K562 (cell line): ENCODE measurements around the gene TBC1D5. TPM values are rescaled to one million over a fixed set of nuclear protein-coding genes. Genes with fewer than 3 reads are reported as not detected.

ENCODE experiments used
- ATAC-seq: fragments of 200-7000 bp; cut with Tn5 transposase; 3 replicates; pipeline ENCODE4 v1.9.1; 2020; ENCODE audit warnings: moderate library complexity
- BruUV-seq: library from RNA; stranded (reverse); fragments of 400-500 nt; replicated peaks from 2 replicates; lab custom pipeline; 2021; lab: Mats Ljungman, UMichigan
- CTCF ChIA-PET: fragments of 300-600 bp; formaldehyde crosslinking; extraction: SDS; loops from one replicate; lab custom pipeline; 2021; ENCODE audit warnings: low intra/inter-chr PET ratio; lab: Yijun Ruan, JAX
- POLR2A ChIA-PET: fragments of 300-600, 350-650 bp; sonication (Branson Sonifier 250); formaldehyde crosslinking; extraction: SDS; loops from one replicate; lab custom pipeline; 2021; ENCODE audit warnings: antibody characterized with exemption, inconsistent platforms; lab: Yijun Ruan, JAX
- DNase-seq, 4 experiments: peaks; one replicate each; pipeline versions ENCODE4 v3.0.0 to v3.0.0-alpha.2; 2011 to 2018; ENCODE audit warnings: low spot score in 3 of 4, mixed read lengths in 3 of 4; ENCODE audit errors: extremely low read depth in 1 of 4
- FAIRE-seq: peaks from 2 replicates; lab custom pipeline; 2011; peaks lifted over from hg19 to GRCh38; lab: Jason Lieb, UNC
- H2AFZ ChIP-seq: 2 replicates; pipeline ENCODE4 v1.6.0; 2011; ENCODE audit warnings: low read depth, low read length, control low read depth, inconsistent platforms
- H3K27ac ChIP-seq: fragments of 200-600 bp; 3 replicates; pipeline ENCODE4 v1.8.0; 2011; ENCODE audit warnings: low read depth, mild to moderate bottlenecking, control low read depth, inconsistent platforms, low read length, moderate library complexity, mixed read lengths; ENCODE audit errors: extremely low read depth
- H3K27me3 ChIP-seq, 2 experiments: fragments of 300-600 bp in 1 of 2; 2 replicates in 1 of 2; 3 replicates in 1 of 2; pipeline versions ENCODE4 v1.6.0 to v1.8.0; 2011; ENCODE audit warnings: inconsistent platforms in 2 of 2, low read length in 2 of 2, mild to moderate bottlenecking in 1 of 2, mixed read lengths in 1 of 2, moderate library complexity in 1 of 2; ENCODE audit not compliant: control insufficient read depth in 2 of 2, insufficient read depth in 2 of 2
- H3K36me3 ChIP-seq: fragments of 300-600 bp; 3 replicates; pipeline ENCODE4 v1.8.0; 2011; ENCODE audit warnings: mild to moderate bottlenecking, low read length, inconsistent platforms; ENCODE audit not compliant: control insufficient read depth, insufficient read depth
- H3K4me1 ChIP-seq, 2 experiments: fragments of 200-600 bp in 1 of 2; replicated peaks in 1 of 2; 2 replicates in 1 of 2; 3 replicates in 1 of 2; pipeline versions ENCODE4 v1.5.1 to v1.8.0; 2011; ENCODE audit warnings: inconsistent platforms in 2 of 2, low read length in 2 of 2, mild to moderate bottlenecking in 1 of 2, mixed read lengths in 1 of 2, moderate library complexity in 1 of 2; ENCODE audit not compliant: control insufficient read depth in 2 of 2, insufficient read depth in 2 of 2
- H3K4me2 ChIP-seq: 2 replicates; pipeline ENCODE4 v1.6.1; 2011; ENCODE audit warnings: low read length, control low read depth, inconsistent platforms, mixed read lengths; ENCODE audit not compliant: insufficient read depth
- H3K4me3 ChIP-seq: fragments of 200-600 bp; sonication (generic), shearing (Covaris generic); 2 replicates; pipeline ENCODE4 v1.5.1; 2016; ENCODE audit warnings: control low read depth, inconsistent platforms
- H3K79me2 ChIP-seq: fragments of 200-600 bp; 3 replicates; pipeline ENCODE4 v1.8.0; 2011; ENCODE audit warnings: low read length, inconsistent platforms; ENCODE audit not compliant: control insufficient read depth, insufficient read depth
- H3K9ac ChIP-seq, 2 experiments: 2 replicates each; pipeline versions ENCODE4 v1.6.0 to v1.6.1; 2011; ENCODE audit warnings: low read depth in 2 of 2, low read length in 2 of 2, control low read depth in 1 of 2, inconsistent platforms in 1 of 2, mild to moderate bottlenecking in 1 of 2, mixed read lengths in 1 of 2; ENCODE audit not compliant: insufficient read depth in 1 of 2
- H3K9me1 ChIP-seq: one replicate; pipeline ENCODE4 v1.6.0; 2011; ENCODE audit warnings: inconsistent platforms, mild to moderate bottlenecking, low read length, moderate library complexity; ENCODE audit not compliant: control insufficient read depth, insufficient read depth
- H3K9me3 ChIP-seq: replicated peaks from 2 replicates; pipeline ENCODE4 v1.5.1; 2011; ENCODE audit warnings: low read depth, low read length, inconsistent platforms; ENCODE audit not compliant: control insufficient read depth, insufficient read depth
- H4K20me1 ChIP-seq: replicated peaks from 2 replicates; pipeline ENCODE4 v1.6.1; 2011; ENCODE audit warnings: low read length, inconsistent platforms, mixed read lengths; ENCODE audit not compliant: control insufficient read depth, insufficient read depth
- CC2D1A ChIP-seq: fragments of 450-650 bp; IDR thresholded peaks from 2 replicates; pipeline ENCODE4 v1.6.1; 2017; ENCODE audit warnings: mild to moderate bottlenecking
- CEBPB ChIP-seq: fragments of 450-650 bp; IDR thresholded peaks from 2 replicates; pipeline ENCODE4 v1.6.1; 2016; ENCODE audit warnings: missing genetic modification characterization, missing compliant biosample characterization
- CEBPG ChIP-seq, 3 experiments: fragments of 200-800 bp in 1 of 3; sonication (Bioruptor generic) in 1 of 3; sonication (generic) in 1 of 3; formaldehyde crosslinking in 1 of 3; IDR thresholded peaks in 2 of 3; conservative IDR thresholded peaks in 1 of 3; 2 replicates each; pipeline versions ENCODE4 v1.6.1 to v1.8.0; 2016 to 2022; ENCODE audit warnings: missing compliant biosample characterization in 2 of 3, missing genetic modification characterization in 2 of 3, mild to moderate bottlenecking in 1 of 3, missing genetic modification reagents in 1 of 3
- JUN ChIP-seq, 2 experiments: sonication (generic) in 1 of 2; formaldehyde crosslinking in 1 of 2; IDR thresholded peaks; 2 replicates each; pipeline versions ENCODE4 v1.6.1 to v1.8.0; 2012 to 2022; ENCODE audit warnings: borderline replicate concordance in 2 of 2, mild to moderate bottlenecking in 2 of 2, improper control_type of control experiment in 1 of 2, low read depth in 1 of 2, low read length in 1 of 2, missing genetic modification reagents in 1 of 2
- KDM1A ChIP-seq, 2 experiments: fragments of 450-650 bp; IDR thresholded peaks; 2 replicates each; pipeline ENCODE4 v1.6.1; 2016; ENCODE audit warnings: mild to moderate bottlenecking in 2 of 2
- MBD1 ChIP-seq: fragments of 250-450 bp; sonication (Bioruptor Pico); IDR thresholded peaks from 2 replicates; pipeline ENCODE4 v1.8.0; 2022; ENCODE audit warnings: inconsistent platforms
- PBX2 ChIP-seq, 2 experiments: IDR thresholded peaks in 1 of 2; conservative IDR thresholded peaks in 1 of 2; 2 replicates each; pipeline ENCODE4 v1.6.1; 2016; ENCODE audit warnings: low read depth in 2 of 2, mild to moderate bottlenecking in 1 of 2, missing compliant biosample characterization in 1 of 2, missing genetic modification characterization in 1 of 2, moderate library complexity in 1 of 2
- POLR3A ChIP-seq: IDR thresholded peaks from 2 replicates; pipeline ENCODE4 v1.6.1; 2011; ENCODE audit warnings: borderline replicate concordance, mild to moderate bottlenecking, moderate library complexity; ENCODE audit not compliant: insufficient read length, insufficient read depth; ENCODE audit errors: extremely low read depth
- RBFOX2 ChIP-seq: fragments of 200-400 bp; formaldehyde crosslinking; IDR thresholded peaks from 2 replicates; pipeline ENCODE4 v1.6.1; 2017; ENCODE audit warnings: low read depth, mild to moderate bottlenecking, low read length, moderate library complexity
- SMARCE1 ChIP-seq: fragments of 450-650 bp; IDR thresholded peaks from 2 replicates; pipeline ENCODE4 v1.7.1; 2016; ENCODE audit warnings: mild to moderate bottlenecking
- SMC3 ChIP-seq: conservative IDR thresholded peaks from 2 replicates; pipeline ENCODE4 v1.6.1; 2011; ENCODE audit warnings: low read depth, low read length, improper control_type of control experiment; ENCODE audit not compliant: insufficient read depth
- ZNF518B ChIP-seq: fragments of 250-450 bp; sonication (Bioruptor Pico); IDR thresholded peaks from 2 replicates; pipeline ENCODE4 v1.5.0; 2021; ENCODE audit warnings: mild to moderate bottlenecking, moderate library complexity
- WGBS: fragments of 100-300 bp; shearing (Covaris generic); methylation state at CpG from one replicate; pipeline ENCODE4 v1.1.6; 2016; ENCODE audit warnings: low coverage, mixed read lengths; ENCODE audit not compliant: insufficient coverage; ENCODE audit errors: missing lambda C conversion rate; 5-methylcytosine and 5-hydroxymethylcytosine counted together
- in situ Hi-C: fragments of 300-500 bp; cut with MboI; formaldehyde crosslinking; loops from 4 replicates; pipeline ENCODE4 v1.15.0; 2018; ENCODE audit warnings: inconsistent platforms, mixed read lengths
- intact Hi-C: fragments of 100-400 bp; cut with micrococcal nuclease; formaldehyde crosslinking; loops from 2 replicates; pipeline ENCODE4 v1.14.2; 2022
- polyA plus RNA-seq, 8 experiments: library from polyadenylated mRNA; depleted of rRNA in 4 of 8; stranded (reverse) in 5 of 8; unstranded in 3 of 8; fragments of >200 nt; fragmentation: Nextera tagmentation in 2 of 8; fragmentation: Illumina TruSeq in 1 of 8; extraction: Ambion mirVana in 2 of 8; extraction: Trizol in 1 of 8; gene quantifications; 2 replicates each; pipeline versions ENCODE4 v1.2.1 to v1.2.3, GENCODE V29; 2011 to 2014; ENCODE audit warnings: inconsistent platforms in 1 of 8, missing spikeins in 1 of 8
- total RNA-seq, 7 experiments: library from RNA; depleted of rRNA in 6 of 7; stranded (reverse); fragments of >200 nt in 6 of 7; fragmentation: Illumina TruSeq in 2 of 7; extraction: Trizol in 2 of 7; gene quantifications; 2 replicates each; pipeline versions ENCODE4 v1.2.1 to v1.2.3, GENCODE V29; 2011 to 2021; ENCODE audit warnings: low replicate concordance in 1 of 7

TBC1D5 gene
- total and polyA plus RNA-seq, 9 of the 15 experiments (the other 6 are each of a cell fraction or from before 2014, with no cell fraction given) = 2.9 to 38.1 (median 25.6) TPM

GRCh38 chr3:17354341-17354740 lies 388.1 kb downstream of the TBC1D5 start (continued):
- no peak for TF ChIP-seq SMC3

GRCh38 chr3:17352620-17353019 lies 389.8 kb downstream of the TBC1D5 start:
- TF ChIP-seq CEBPG (CRISPR knock-in tag; IDR thresholded peaks at IDR 0.05) (no peak), CEBPG (tag; conservative IDR thresholded peaks at IDR 0.05 in 1 of 2, IDR thresholded peaks at IDR 0.05 in 1 of 2) (no peak), KDM1A (IDR thresholded peaks at IDR 0.05) (no peak), CEBPB (tag) (no peak), SMARCE1 (no peak), PBX2 (CRISPR knock-in tag; IDR thresholded peaks at IDR 0.05; ENCODE audit: low read depth) (no peak), PBX2 (tag; conservative IDR thresholded peaks at IDR 0.05; ENCODE audit: low read depth) (no peak), MBD1 (CRISPR knock-in tag) (no peak), POLR3A (no peak), JUN (IDR thresholded peaks at IDR 0.05; ENCODE audit: borderline replicate concordance, low read depth, low read length) (no peak), JUN (CRISPR knock-in tag; IDR thresholded peaks at IDR 0.05; ENCODE audit: borderline replicate concordance) (no peak), CC2D1A (no peak), RBFOX2 (no peak), ZNF518B (CRISPR knock-in tag) (no peak)
- DNase-seq (no peak), ATAC-seq (no peak), FAIRE-seq (no peak)
- no peaks in the 10 kb centered on the region for H3K79me2 ChIP-seq
- no peaks in the 10 kb centered on the region; a peak in 1 of 5 replicates for H3K4me1 ChIP-seq
- no peak overlapping the region for H3K4me3 ChIP-seq
- no peak overlapping the region for H3K27ac ChIP-seq
- intact Hi-C loops = no loop called here
- WGBS = 84% methylated on average over 3 of the region's 3 CpGs
- H3K4me2 ChIP-seq = no peak overlapping the region
- CTCF ChIA-PET = no interaction called here
- H2AFZ ChIP-seq = no peak overlapping the region
- H3K27me3 ChIP-seq = no peaks in the 10 kb centered on the region
- H4K20me1 ChIP-seq = no peaks in the 10 kb centered on the region
- in situ Hi-C loops = no loop called here
- no peak overlapping the region for H3K9ac ChIP-seq
- H3K36me3 ChIP-seq = no peaks in the 10 kb centered on the region
- POLR2A ChIA-PET = no interaction called here
- H3K9me3 ChIP-seq = no peaks in the 10 kb centered on the region
- H3K9me1 ChIP-seq = no peaks in the 10 kb centered on the region
- no TSS peak for BruUV-seq
